Peyer's patch (tissue), 4 donors: ENCODE results near the gene LRRC25. TPM values are rescaled to one million over a fixed set of nuclear protein-coding genes. Genes with fewer than 3 reads are reported as not detected.

Source experiments
- DNase-seq, 3 donors: peaks; one replicate each; pipeline ENCODE4 v3.0.0-alpha.2; 2017 to 2019
- H3K27ac ChIP-seq, 4 donors: fragments of 200-600 bp; sonication (generic); one replicate each; pipeline ENCODE4 v1.5.1; 2016 to 2019
- H3K27me3 ChIP-seq, 2 donors: fragments of 200-600 bp; sonication (generic); one replicate each; pipeline ENCODE4 v1.5.1; 2019
- H3K36me3 ChIP-seq, 3 donors: fragments of 200-600 bp; sonication (generic); one replicate each; pipeline ENCODE4 v1.5.1; 2016 to 2019
- H3K4me1 ChIP-seq, 4 donors: fragments of 200-600 bp; sonication (generic); one replicate each; pipeline ENCODE4 v1.5.1; 2016 to 2019
- H3K4me3 ChIP-seq, 4 donors: fragments of 200-600 bp; sonication (generic); 1 replicate in 3 of 4; 2 replicates in 1 of 4; pipeline ENCODE4 v1.5.1; 2016 to 2019; ENCODE audit warnings: mild to moderate bottlenecking in 1 of 4
- H3K9me3 ChIP-seq, 4 donors: fragments of 200-600 bp; sonication (generic); one replicate each; pipeline ENCODE4 v1.5.1; 2016 to 2019; ENCODE audit warnings: mild to moderate bottlenecking in 1 of 4
- CTCF ChIP-seq, 6 experiments: fragments of 450-650 bp in 4 of 6; fragments of 200-600 bp in 2 of 6; sonication (generic) in 1 of 6; IDR thresholded peaks; one replicate each; pipeline ENCODE4 v1.5.1; 2017 to 2019; ENCODE audit warnings: antibody characterized with exemption in 6 of 6, mild to moderate bottlenecking in 3 of 6, moderate library complexity in 1 of 6
- POLR2A ChIP-seq, 2 donors: fragments of 450-650 bp; IDR thresholded peaks; one replicate each; pipeline ENCODE4 v1.5.1; 2017; ENCODE audit warnings: antibody characterized with exemption in 2 of 2, mild to moderate bottlenecking in 2 of 2, moderate library complexity in 2 of 2
- total RNA-seq, 4 donors: library from RNA; depleted of rRNA; stranded (reverse); fragments of >200 nt; gene quantifications; one replicate each; pipeline ENCODE4 v1.1.0, GENCODE V29; 2016

LRRC25 gene
- total RNA-seq, 4 donors from 2014 or later: 2.5 to 4.2 (median 3.6) TPM

DNA sequence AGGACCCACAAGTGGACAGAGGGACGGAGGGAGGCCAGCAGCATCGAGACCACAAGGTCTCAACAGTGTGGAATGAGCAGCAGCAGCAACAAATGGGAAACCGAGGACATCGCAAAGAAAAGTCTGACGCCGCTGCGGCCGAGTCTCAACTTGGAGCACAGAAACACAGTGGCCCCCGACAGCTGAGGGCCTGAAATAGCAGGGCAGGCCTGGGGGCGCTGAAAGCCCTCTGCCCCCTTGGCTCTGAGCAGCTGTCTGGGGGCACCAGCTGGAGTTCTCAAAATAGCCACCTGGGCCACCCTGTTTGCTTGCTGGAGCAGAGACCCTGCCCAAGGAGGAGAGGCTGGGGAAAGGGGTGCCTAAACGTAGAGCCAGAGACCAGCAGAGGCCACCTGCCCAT is 46.4 kb upstream of the LRRC25 start:
- DNase-seq: no peak
- no peak overlapping the region for H3K27ac ChIP-seq

GRCh38 chr19:18443406-18443805 is 46.0 kb upstream of the LRRC25 start:
- H3K4me3 ChIP-seq: no peak overlapping the region
- TF ChIP-seq CTCF (IDR thresholded peaks at IDR 0.05) (no peak), POLR2A (IDR thresholded peaks at IDR 0.05) (no peak)
- no peak for DNase-seq
- H3K27me3 ChIP-seq: no peaks in the 10 kb centered on the region
- H3K4me1 ChIP-seq: peaks cover 0 to 6% (median 3%) of the 10 kb centered on the region in 4 donors
- H3K36me3 ChIP-seq: peaks cover 0 to 53% (median 0%) of the 10 kb centered on the region in 3 donors
- H3K27ac ChIP-seq: no peak overlapping the region
- H3K9me3 ChIP-seq: no peaks in the 10 kb centered on the region

More for the DNA sequence above, 46.4 kb upstream of the LRRC25 start:
- no peak for TF ChIP-seq POLR2A (IDR thresholded peaks at IDR 0.05)
- no peak for TF ChIP-seq CTCF (IDR thresholded peaks at IDR 0.05)
- H3K4me3 ChIP-seq: no peak overlapping the region
- peaks cover 0 to 2% (median under 1%) of the 10 kb centered on the region in 4 donors for H3K4me1 ChIP-seq
- no peaks in the 10 kb centered on the region for H3K9me3 ChIP-seq
- peaks cover 0 to 57% (median 0%) of the 10 kb centered on the region in 3 donors for H3K36me3 ChIP-seq
- no peaks in the 10 kb centered on the region for H3K27me3 ChIP-seq

GRCh38 chr19:18442941-18443340 is 45.5 kb upstream of the LRRC25 start:
- peaks cover 0 to 49% (median 0%) of the 10 kb centered on the region in 3 donors for H3K36me3 ChIP-seq
- peaks cover 0 to 10% (median 7%) of the 10 kb centered on the region in 4 donors for H3K4me1 ChIP-seq

DNA sequence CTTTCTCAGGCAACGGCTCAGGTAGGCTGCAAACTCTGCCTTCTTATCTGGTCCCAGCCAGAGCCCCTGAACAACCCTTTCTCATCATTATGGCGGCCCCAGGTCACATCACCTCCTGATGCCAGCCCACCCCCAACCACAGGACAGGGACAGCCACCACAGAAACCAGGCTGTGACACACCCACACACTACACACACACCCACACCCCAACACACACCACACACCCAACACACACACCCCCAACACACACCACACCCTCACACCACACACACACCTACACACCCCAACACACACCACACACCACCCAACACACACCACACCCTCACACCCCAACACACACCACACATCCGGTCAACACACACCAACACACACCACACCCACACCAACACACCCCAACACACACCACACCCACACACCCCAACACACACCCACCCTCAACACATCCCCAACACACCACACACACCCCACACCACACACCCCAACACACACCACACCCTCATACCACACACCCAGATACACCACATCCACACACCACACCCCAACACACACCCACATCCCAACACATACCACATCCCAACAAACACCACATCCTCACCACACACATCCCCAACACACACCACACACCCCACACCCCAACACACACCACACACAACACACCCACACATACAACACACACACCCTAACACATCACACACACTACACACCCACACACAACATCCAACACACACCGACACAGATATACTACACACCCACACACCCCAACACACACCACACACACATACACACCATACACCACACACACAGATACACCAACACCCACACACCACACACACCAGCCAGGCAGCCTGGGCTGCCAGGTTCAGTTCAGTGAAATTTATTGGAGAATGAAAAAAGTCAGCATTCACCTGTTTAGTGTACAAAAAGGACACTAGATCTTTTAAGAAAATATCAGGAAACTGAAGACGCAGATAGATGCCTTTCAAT is 44.7 kb upstream of the LRRC25 start:
- DNase-seq: no peak
- peaks cover 0 to 18% (median 11%) of the 10 kb centered on the region in 4 donors for H3K4me1 ChIP-seq
- H3K27me3 ChIP-seq: no peaks in the 10 kb centered on the region
- no peak overlapping the region for H3K27ac ChIP-seq
- peaks cover 0 to 46% (median 0%) of the 10 kb centered on the region in 3 donors for H3K36me3 ChIP-seq
- no peak overlapping the region for H3K4me3 ChIP-seq
- no peaks in the 10 kb centered on the region for H3K9me3 ChIP-seq
- TF ChIP-seq CTCF (IDR thresholded peaks at IDR 0.05) (no peak), POLR2A (IDR thresholded peaks at IDR 0.05) (no peak)

More at GRCh38 chr19:18442941-18443340, 45.5 kb upstream of the LRRC25 start:
- no peak for TF ChIP-seq CTCF (IDR thresholded peaks at IDR 0.05)
- TF ChIP-seq POLR2A (IDR thresholded peaks at IDR 0.05): no peak
- no peak for DNase-seq
- H3K27me3 ChIP-seq: no peaks in the 10 kb centered on the region
- H3K4me3 ChIP-seq: no peak overlapping the region
- H3K9me3 ChIP-seq: no peaks in the 10 kb centered on the region
- H3K27ac ChIP-seq: no peak overlapping the region

DNA sequence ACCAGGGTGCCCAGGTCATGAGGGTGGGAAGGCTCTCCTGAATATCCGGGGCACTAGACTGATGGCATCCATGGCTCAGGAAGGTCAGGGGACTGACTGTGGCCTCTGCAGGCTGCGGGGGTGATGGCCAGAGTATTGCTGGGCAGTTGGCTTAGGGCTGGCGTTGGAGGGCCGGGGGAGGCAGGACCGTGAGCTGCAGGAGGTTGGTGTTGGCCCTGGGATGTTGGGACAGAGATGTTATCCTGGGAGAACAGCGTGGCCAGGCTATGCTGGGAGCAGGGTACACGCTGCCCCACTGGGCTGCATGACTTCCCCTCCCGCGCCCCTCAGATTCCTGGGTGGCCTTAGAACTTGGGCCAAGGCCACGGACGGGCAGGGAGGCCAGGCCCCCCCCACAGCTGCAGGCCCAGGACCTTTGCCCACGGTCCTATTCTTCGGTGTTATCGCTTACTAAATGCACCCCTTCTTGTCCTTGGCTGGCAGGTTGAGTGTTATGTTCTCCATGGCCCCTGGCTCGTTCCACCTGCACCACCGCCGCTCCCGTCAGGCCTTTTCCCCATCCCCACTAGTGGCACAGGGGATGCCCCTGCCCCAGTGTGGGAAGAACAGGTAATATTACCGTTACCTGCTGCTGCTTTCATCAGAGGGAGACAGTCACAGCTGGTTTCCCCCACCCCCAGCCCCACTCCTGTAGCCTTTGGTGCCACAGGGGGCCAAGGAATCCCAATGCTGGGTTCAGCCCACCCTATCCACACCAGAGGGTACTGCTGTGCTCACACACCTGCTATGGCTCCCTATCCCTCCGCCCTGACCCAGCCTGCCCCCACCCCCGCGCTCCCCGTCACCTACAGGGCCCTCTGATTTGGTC is 43.7 kb upstream of the LRRC25 start:
- TF ChIP-seq POLR2A (IDR thresholded peaks at IDR 0.05): no peak
- TF ChIP-seq CTCF (IDR thresholded peaks at IDR 0.05): no peak
- peaks cover 0 to 28% (median 15%) of the 10 kb centered on the region in 4 donors for H3K4me1 ChIP-seq
- H3K27ac ChIP-seq: peak overlapping the region in 1 of 4 donors; percentile 23

More for the DNA sequence above, 43.7 kb upstream of the LRRC25 start:
- H3K36me3 ChIP-seq: peaks cover 0 to 36% (median 0%) of the 10 kb centered on the region in 3 donors
- H3K9me3 ChIP-seq: no peaks in the 10 kb centered on the region
- no peaks in the 10 kb centered on the region for H3K27me3 ChIP-seq
- H3K4me3 ChIP-seq: no peak overlapping the region
- no peak for DNase-seq
